ENCODE measurements around the gene TNK2.

The TNK2 gene

GRCh38 chr3:195900436-195901355, 7.7 kb downstream of the TNK2 start:
- no peaks in the 10 kb centered on the region for H4K20me1 ChIP-seq (ENCODE audit: insufficient read depth, low read length)
- no peaks in the 10 kb centered on the region for H3K27me3 ChIP-seq (ENCODE audit: insufficient read depth, low read length)
- no peaks in the 10 kb centered on the region for H3K9me3 ChIP-seq (ENCODE audit: low read length)
- H3K9me2 ChIP-seq (ENCODE audit: low read depth, low read length) = no peaks in the 10 kb centered on the region
- peak overlapping the region; percentile 38; the same call in 1 of the 2 replicates for H3K9ac ChIP-seq (ENCODE audit: low read length)
- H3K4me1 ChIP-seq (ENCODE audit: insufficient read depth, low read length, severe bottlenecking) = peaks cover 87% of the 10 kb centered on the region
- peak overlapping the region; percentile 85 for H3K27ac ChIP-seq (ENCODE audit: low read depth, low read length, poor library complexity, severe bottlenecking)
- H3K4me2 ChIP-seq (ENCODE audit: low read length) = peak overlapping the region; percentile 59
- H3F3A ChIP-seq (ENCODE audit: insufficient read depth, low read length) = no peaks in the 10 kb centered on the region
- peak overlapping the region; percentile 25 for H3K4me3 ChIP-seq (ENCODE audit: low read depth, low read length, poor library complexity, severe bottlenecking)
- no peaks in the 10 kb centered on the region for H3K36me3 ChIP-seq (ENCODE audit: insufficient read depth, low read length)
- peaks cover 53% of the 10 kb centered on the region for H3K79me2 ChIP-seq (ENCODE audit: insufficient read depth, low read length)
- TF ChIP-seq CTCF (IDR thresholded peaks at IDR 0.05; ENCODE audit: low read length) (no peak), EZH2 (IDR thresholded peaks at IDR 0.05; ENCODE audit: borderline replicate concordance, low read length) (no peak)
- H2AFZ ChIP-seq (ENCODE audit: low read length) = no peak overlapping the region

- Histone ChIP-seq H3K27ac (ENCODE audit: low read depth, low read length, poor library complexity, severe bottlenecking) (peak overlapping the region; percentile 85), H3K79me2 (ENCODE audit: insufficient read depth, low read length) (peaks cover 45% of the 10 kb centered on the region), H3K4me1 (ENCODE audit: insufficient read depth, low read length, severe bottlenecking) (peaks cover 84% of the 10 kb centered on the region), H3K4me2 (ENCODE audit: low read length) (peak overlapping the region; percentile 59), H3K27me3 (ENCODE audit: insufficient read depth, low read length) (no peaks in the 10 kb centered on the region), H3K36me3 (ENCODE audit: insufficient read depth, low read length) (no peaks in the 10 kb centered on the region), H3F3A (ENCODE audit: insufficient read depth, low read length) (no peaks in the 10 kb centered on the region), H4K20me1 (ENCODE audit: insufficient read depth, low read length) (no peaks in the 10 kb centered on the region), H3K9me2 (ENCODE audit: low read depth, low read length) (no peaks in the 10 kb centered on the region), H3K9me3 (ENCODE audit: low read length) (no peaks in the 10 kb centered on the region), H3K9ac (ENCODE audit: low read length) (peak overlapping the region; percentile 38; the same call in 1 of the 2 replicates), H3K4me3 (ENCODE audit: low read depth, low read length, poor library complexity, severe bottlenecking) (peak overlapping the region; percentile 25), H2AFZ (ENCODE audit: low read length) (no peak overlapping the region)
- TF ChIP-seq EZH2 (IDR thresholded peaks at IDR 0.05; ENCODE audit: borderline replicate concordance, low read length) (no peak), CTCF (IDR thresholded peaks at IDR 0.05; ENCODE audit: low read length) (no peak)
These were observed 8.5 kb downstream of the TNK2 start for GRCh38 chr3:195899701-195900435.

- Histone ChIP-seq H3K79me2 (ENCODE audit: insufficient read depth, low read length) (peaks cover 26% of the 10 kb centered on the region), H3K36me3 (ENCODE audit: insufficient read depth, low read length) (no peaks in the 10 kb centered on the region), H3K27me3 (ENCODE audit: insufficient read depth, low read length) (no peaks in the 10 kb centered on the region), H2AFZ (ENCODE audit: low read length) (no peak overlapping the region), H3K9me3 (ENCODE audit: low read length) (no peaks in the 10 kb centered on the region), H3K27ac (ENCODE audit: low read depth, low read length, poor library complexity, severe bottlenecking) (peak overlapping the region; percentile 75), H3K4me3 (ENCODE audit: low read depth, low read length, poor library complexity, severe bottlenecking) (no peak overlapping the region), H4K20me1 (ENCODE audit: insufficient read depth, low read length) (no peaks in the 10 kb centered on the region), H3K4me1 (ENCODE audit: insufficient read depth, low read length, severe bottlenecking) (peaks cover 85% of the 10 kb centered on the region), H3K9ac (ENCODE audit: low read length) (peak overlapping the region; percentile 10; the same call in 1 of the 2 replicates), H3F3A (ENCODE audit: insufficient read depth, low read length) (no peaks in the 10 kb centered on the region), H3K4me2 (ENCODE audit: low read length) (peak overlapping the region; percentile 29; the same call in 1 of the 2 replicates), H3K9me2 (ENCODE audit: low read depth, low read length) (no peaks in the 10 kb centered on the region)
- TF ChIP-seq CTCF (IDR thresholded peaks at IDR 0.05; ENCODE audit: low read length) (no peak), EZH2 (IDR thresholded peaks at IDR 0.05; ENCODE audit: borderline replicate concordance, low read length) (no peak)
These were observed 10.4 kb downstream of the TNK2 start for GRCh38 chr3:195897853-195898415.
